ENCODE results near the gene CRIM1. TPM values are rescaled to one million over a fixed set of nuclear protein-coding genes. Genes with fewer than 3 reads are reported as not detected.

Gene CRIM1
- total RNA-seq, 1 experiment from 2014 or later: 27.6 TPM

GRCh38 chr2:36535099-36535498, 179.5 kb downstream of the CRIM1 start:
- no peak for DNase-seq
- Mint-ChIP-seq H3K36me3 (ENCODE audit: insufficient read depth in 1 of 3, low read depth in 3 of 3) (peaks cover 14 to 31% (median 22%) of the 10 kb centered on the region in 3 experiments), H3K27ac (no peak overlapping the region), H3K4me3 (no peak overlapping the region), H3K4me1 (peaks cover 4 to 5% of the 10 kb centered on the region in 2 experiments), H3K27me3 (ENCODE audit: low read depth) (no peaks in the 10 kb centered on the region), H3K9me3 (no peaks in the 10 kb centered on the region)
- H4K20me1 ChIP-seq (ENCODE audit: control insufficient read depth, insufficient read depth, insufficient read length): no peaks in the 10 kb centered on the region
- no peak overlapping the region for H3K56ac ChIP-seq (ENCODE audit: insufficient read length, low read depth, low read length)
- no peak overlapping the region for H2BK120ac ChIP-seq (ENCODE audit: low read depth, low read length, poor library complexity, severe bottlenecking)
- H2AK5ac ChIP-seq (ENCODE audit: insufficient read length, low read length): no peak overlapping the region
- TF ChIP-seq CTCF (conservative IDR thresholded peaks at IDR 0.05): no peak
- no peak overlapping the region for H2BK15ac ChIP-seq (ENCODE audit: low read depth, low read length)
- H2BK12ac ChIP-seq (ENCODE audit: insufficient read length, low read depth, low read length): no peak overlapping the region
- no peak overlapping the region for H2BK5ac ChIP-seq (ENCODE audit: insufficient read length, low read length)
- no peak overlapping the region for H2BK20ac ChIP-seq (ENCODE audit: low read depth, low read length, poor library complexity, severe bottlenecking)
- no peak overlapping the region for H4K5ac ChIP-seq (ENCODE audit: insufficient read length, low read depth, low read length)
- H3K4me2 ChIP-seq (ENCODE audit: insufficient read depth, insufficient read length, low read length): no peak overlapping the region
- no peak overlapping the region for H3K23ac ChIP-seq (ENCODE audit: insufficient read length, low read depth, low read length)
- no peaks in the 10 kb centered on the region for H3K9me3 ChIP-seq (ENCODE audit: control insufficient read depth, low read depth, low read length)
- H3K18ac ChIP-seq (ENCODE audit: insufficient read length, low read depth, low read length): no peak overlapping the region
- no peaks in the 10 kb centered on the region for H3K27me3 ChIP-seq (ENCODE audit: insufficient read depth, low read length)
- no peak overlapping the region for H3K14ac ChIP-seq (ENCODE audit: insufficient read depth, low read length)
- no peaks in the 10 kb centered on the region for H3K23me2 ChIP-seq (ENCODE audit: insufficient read length, low read depth, low read length, poor library complexity, severe bottlenecking)
- H4K91ac ChIP-seq (ENCODE audit: insufficient read length, low read depth, low read length): no peak overlapping the region
- no peaks in the 10 kb centered on the region for H3K79me2 ChIP-seq (ENCODE audit: insufficient read depth, low read length)
- no peak overlapping the region for H3K27ac ChIP-seq (ENCODE audit: insufficient read length, low read depth, low read length)
- no peaks in the 10 kb centered on the region for H3K4me1 ChIP-seq (ENCODE audit: insufficient read depth, low read length)
- no peak overlapping the region for H3K9ac ChIP-seq (ENCODE audit: extremely low read depth, insufficient read length, low read length)
- no peak overlapping the region for H3T11ph ChIP-seq (ENCODE audit: low read length)
- no peak overlapping the region for H2AFZ ChIP-seq (ENCODE audit: low read length)
- no CpG with 5 or more reads among the region's 2 CpGs for WGBS (ENCODE audit: extremely low coverage, insufficient read length, low lambda C conversion rate)
- no peak overlapping the region for H4K8ac ChIP-seq (replicated peaks; ENCODE audit: insufficient read length, low read depth, low read length)
- H3K4ac ChIP-seq (ENCODE audit: low read depth, low read length): no peak overlapping the region
- no peaks in the 10 kb centered on the region for H3K79me1 ChIP-seq (ENCODE audit: insufficient read depth, low read depth, low read length, poor library complexity, severe bottlenecking)
